ENCODE results near the gene ADAMTS7. TPM values are rescaled to one million over a fixed set of nuclear protein-coding genes. Genes with fewer than 3 reads are reported as not detected.
"Not testable (repeated sequence)": the region's sequence is repeated elsewhere in the genome, so short reads cannot be mapped to it uniquely, and the experiment has no call there.

The ADAMTS7 gene
- total and polyA plus RNA-seq, 7 experiments from 2014 or later: 1.5 TPM; not detected in 6

GRCh38 chr15:78741674-78742073, 69.6 kb downstream of the ADAMTS7 start:
- H3K9me3 Mint-ChIP-seq; H3K9me3 ChIP-seq (ENCODE audit: control insufficient read depth in 2 of 3, low read length in 3 of 3); H3K27ac Mint-ChIP-seq; H3K36me3 Mint-ChIP-seq; H3K36me3 ChIP-seq (ENCODE audit: control insufficient read depth in 2 of 3, insufficient read depth in 3 of 3, low read length in 3 of 3); DNase-seq; H3K27me3 Mint-ChIP-seq; intact Hi-C loops (cut with micrococcal nuclease); H3K27ac ChIP-seq (ENCODE audit: low read depth, low read length); ATAC-seq; H3K4me3 ChIP-seq (ENCODE audit: low read length); H3K27me3 ChIP-seq (ENCODE audit: control insufficient read depth in 2 of 2, insufficient read depth in 2 of 2, low read length in 2 of 2); POLR2A ChIA-PET; H3K4me3 Mint-ChIP-seq; CTCF ChIA-PET; H3K4me1 ChIP-seq (ENCODE audit: control insufficient read depth in 2 of 2, insufficient read depth in 2 of 2, low read length in 2 of 2): not testable (repeated sequence)
- peaks cover 0 to 14% (median 0%) of the 10 kb centered on the region in 7 donors for H3K4me1 Mint-ChIP-seq

- Histone ChIP-seq H3K36me3 (ENCODE audit: control insufficient read depth in 2 of 3, insufficient read depth in 3 of 3, low read length in 3 of 3) (no peaks in the 10 kb centered on the region), H3K27me3 (ENCODE audit: control insufficient read depth in 2 of 2, insufficient read depth in 2 of 2, low read length in 2 of 2) (no peaks in the 10 kb centered on the region), H3K4me1 (ENCODE audit: control insufficient read depth in 2 of 2, insufficient read depth in 2 of 2, low read length in 2 of 2) (no peaks in the 10 kb centered on the region), H3K4me3 (ENCODE audit: low read length) (no peak overlapping the region), H3K27ac (ENCODE audit: low read depth, low read length) (no peak overlapping the region), H3K9me3 (ENCODE audit: control insufficient read depth in 2 of 3, low read length in 3 of 3) (no peaks in the 10 kb centered on the region)
- ATAC-seq (no peak), DNase-seq (no peak)
- H3K36me3 Mint-ChIP-seq: no peaks in the 10 kb centered on the region
- H3K27ac Mint-ChIP-seq: no peak overlapping the region
- H3K9me3 Mint-ChIP-seq: peaks cover 0 to 2% (median 0%) of the 10 kb centered on the region in 11 donors
- no peak overlapping the region for H3K4me3 Mint-ChIP-seq
- POLR2A ChIA-PET: no interaction called here
- H3K27me3 Mint-ChIP-seq: peaks cover 0 to 8% (median 4%) of the 10 kb centered on the region in 5 donors
- intact Hi-C loops (cut with micrococcal nuclease): no loop called here
- peaks cover 0 to 14% (median 0%) of the 10 kb centered on the region in 7 donors for H3K4me1 Mint-ChIP-seq
- CTCF ChIA-PET: no interaction called here
Observed at GRCh38 chr15:78740904-78741274, 70.4 kb downstream of the ADAMTS7 start.

- H3K9me3 Mint-ChIP-seq: peaks cover 0 to 2% (median 0%) of the 10 kb centered on the region in 11 donors
Observed at GRCh38 chr15:78739996-78740903, 71.0 kb downstream of the ADAMTS7 start.

GRCh38 chr15:78739206-78739605, 72.1 kb downstream of the ADAMTS7 start:
- H3K27me3 ChIP-seq (ENCODE audit: control insufficient read depth in 2 of 2, insufficient read depth in 2 of 2, low read length in 2 of 2): no peaks in the 10 kb centered on the region
- no peak for ATAC-seq
- Mint-ChIP-seq H3K36me3 (no peaks in the 10 kb centered on the region), H3K4me3 (no peak overlapping the region), H3K27ac (peak overlapping the region in 1 of 9 donors; percentile 21), H3K4me1 (peaks cover 0 to 14% (median 0%) of the 10 kb centered on the region in 7 donors), H3K27me3 (peaks cover 1 to 9% (median 6%) of the 10 kb centered on the region in 5 donors), H3K9me3 (peaks cover 0 to 2% (median 0%) of the 10 kb centered on the region in 11 donors)
- H3K4me1 ChIP-seq (ENCODE audit: control insufficient read depth in 2 of 2, insufficient read depth in 2 of 2, low read length in 2 of 2): no peaks in the 10 kb centered on the region
- POLR2A ChIA-PET: no interaction called here
- no peak for DNase-seq
- intact Hi-C loops (cut with micrococcal nuclease): no loop called here
- H3K9me3 ChIP-seq (ENCODE audit: control insufficient read depth in 2 of 3, low read length in 3 of 3): no peaks in the 10 kb centered on the region
- CTCF ChIA-PET: interaction anchor here (1.9 kb wide), 1 partner anchor 100 kb away, joined by 4 read pairs; no protein-coding TSS in a partner anchor
- H3K36me3 ChIP-seq (ENCODE audit: control insufficient read depth in 2 of 3, insufficient read depth in 3 of 3, low read length in 3 of 3): no peaks in the 10 kb centered on the region
- no peak overlapping the region for H3K4me3 ChIP-seq (ENCODE audit: low read length)
- H3K27ac ChIP-seq (ENCODE audit: low read depth, low read length): no peak overlapping the region

More at GRCh38 chr15:78739996-78740903, 71.0 kb downstream of the ADAMTS7 start:
- peaks cover 0 to 8% (median 4%) of the 10 kb centered on the region in 5 donors for H3K27me3 Mint-ChIP-seq
- no peaks in the 10 kb centered on the region for H3K36me3 ChIP-seq (ENCODE audit: control insufficient read depth in 2 of 3, insufficient read depth in 3 of 3, low read length in 3 of 3)
- H3K36me3 Mint-ChIP-seq: no peaks in the 10 kb centered on the region
- no peak overlapping the region for H3K4me3 Mint-ChIP-seq
- ChIA-PET CTCF (interaction anchor here (1.9 kb wide), 1 partner anchor 101 kb away, joined by 4 read pairs; no protein-coding TSS in a partner anchor), POLR2A (no interaction called here)
- H3K27me3 ChIP-seq (ENCODE audit: control insufficient read depth in 2 of 2, insufficient read depth in 2 of 2, low read length in 2 of 2): no peaks in the 10 kb centered on the region
- no peaks in the 10 kb centered on the region for H3K9me3 ChIP-seq (ENCODE audit: control insufficient read depth in 2 of 3, low read length in 3 of 3)
- no peak overlapping the region for H3K27ac Mint-ChIP-seq
- H3K4me1 Mint-ChIP-seq: peaks cover 0 to 14% (median 0%) of the 10 kb centered on the region in 7 donors
- H3K27ac ChIP-seq (ENCODE audit: low read depth, low read length): no peak overlapping the region
- no peak overlapping the region for H3K4me3 ChIP-seq (ENCODE audit: low read length)
- DNase-seq: peak in 6 of 9 donors; percentile 21 to 70 (median 36)
- peak; percentile 67 for ATAC-seq
- intact Hi-C loops (cut with micrococcal nuclease): no loop called here
- H3K4me1 ChIP-seq (ENCODE audit: control insufficient read depth in 2 of 2, insufficient read depth in 2 of 2, low read length in 2 of 2): no peaks in the 10 kb centered on the region

GRCh38 chr15:78737931-78738558, 73.2 kb downstream of the ADAMTS7 start:
- intact Hi-C loops (cut with micrococcal nuclease); H3K4me3 Mint-ChIP-seq; CTCF ChIA-PET; H3K4me1 ChIP-seq (ENCODE audit: control insufficient read depth in 2 of 2, insufficient read depth in 2 of 2, low read length in 2 of 2); H3K36me3 Mint-ChIP-seq; H3K27me3 ChIP-seq (ENCODE audit: control insufficient read depth in 2 of 2, insufficient read depth in 2 of 2, low read length in 2 of 2); H3K9me3 ChIP-seq (ENCODE audit: control insufficient read depth in 2 of 3, low read length in 3 of 3); H3K27ac Mint-ChIP-seq; H3K36me3 ChIP-seq (ENCODE audit: control insufficient read depth in 2 of 3, insufficient read depth in 3 of 3, low read length in 3 of 3); H3K4me3 ChIP-seq (ENCODE audit: low read length); H3K27ac ChIP-seq (ENCODE audit: low read depth, low read length); H3K9me3 Mint-ChIP-seq: not testable (repeated sequence)
- Mint-ChIP-seq H3K4me1 (peaks cover 0 to 14% (median 0%) of the 10 kb centered on the region in 7 donors), H3K27me3 (peaks cover 4 to 17% (median 12%) of the 10 kb centered on the region in 5 donors)
- ATAC-seq (peak; percentile 77), DNase-seq (peak in 2 of 9 donors; percentile 27 to 48)
- POLR2A ChIA-PET: interaction anchor here (0.6 kb wide), 1 partner anchor 134 kb away, joined by 3 read pairs; no protein-coding TSS in a partner anchor

- Histone ChIP-seq H3K9me3 (ENCODE audit: control insufficient read depth in 2 of 3, low read length in 3 of 3) (no peaks in the 10 kb centered on the region), H3K4me3 (ENCODE audit: low read length) (no peak overlapping the region), H3K4me1 (ENCODE audit: control insufficient read depth in 2 of 2, insufficient read depth in 2 of 2, low read length in 2 of 2) (no peaks in the 10 kb centered on the region), H3K27me3 (ENCODE audit: control insufficient read depth in 2 of 2, insufficient read depth in 2 of 2, low read length in 2 of 2) (no peaks in the 10 kb centered on the region), H3K27ac (ENCODE audit: low read depth, low read length) (no peak overlapping the region), H3K36me3 (ENCODE audit: control insufficient read depth in 2 of 3, insufficient read depth in 3 of 3, low read length in 3 of 3) (no peaks in the 10 kb centered on the region)
- intact Hi-C loops (cut with micrococcal nuclease): no loop called here
- Mint-ChIP-seq H3K36me3 (no peaks in the 10 kb centered on the region), H3K27me3 (peaks cover 4 to 17% (median 12%) of the 10 kb centered on the region in 5 donors), H3K4me3 (peak overlapping the region in 1 of 10 donors; percentile 45), H3K4me1 (peaks cover 0 to 14% (median 0%) of the 10 kb centered on the region in 7 donors), H3K27ac (no peak overlapping the region), H3K9me3 (peaks cover 0 to 2% (median 0%) of the 10 kb centered on the region in 11 donors)
- ChIA-PET POLR2A (interaction anchor here (0.6 kb wide), 1 partner anchor 135 kb away, joined by 3 read pairs; no protein-coding TSS in a partner anchor), CTCF (no interaction called here)
- ATAC-seq (no peak), DNase-seq (no peak)
Observed at GRCh38 chr15:78737187-78737820, 74.0 kb downstream of the ADAMTS7 start.

Measured in naive thymus-derived CD4-positive, alpha-beta T cell (primary cell).